Epithelial cell of prostate (primary cell): ENCODE measurements around the gene HERC5.
"Not testable (repeated sequence)": the region's sequence is repeated elsewhere in the genome, so short reads cannot be mapped to it uniquely, and the experiment has no call there.

Experiments used
- DNase-seq: peaks from one replicate; pipeline ENCODE4 v3.0.0-alpha.2; 2011; ENCODE audit warnings: low read depth, low spot score
- H3K27ac ChIP-seq: fragments of 450-650 bp; 2 replicates; pipeline ENCODE4 v1.5.1; 2017; ENCODE audit warnings: mild to moderate bottlenecking

The HERC5 gene

DNA sequence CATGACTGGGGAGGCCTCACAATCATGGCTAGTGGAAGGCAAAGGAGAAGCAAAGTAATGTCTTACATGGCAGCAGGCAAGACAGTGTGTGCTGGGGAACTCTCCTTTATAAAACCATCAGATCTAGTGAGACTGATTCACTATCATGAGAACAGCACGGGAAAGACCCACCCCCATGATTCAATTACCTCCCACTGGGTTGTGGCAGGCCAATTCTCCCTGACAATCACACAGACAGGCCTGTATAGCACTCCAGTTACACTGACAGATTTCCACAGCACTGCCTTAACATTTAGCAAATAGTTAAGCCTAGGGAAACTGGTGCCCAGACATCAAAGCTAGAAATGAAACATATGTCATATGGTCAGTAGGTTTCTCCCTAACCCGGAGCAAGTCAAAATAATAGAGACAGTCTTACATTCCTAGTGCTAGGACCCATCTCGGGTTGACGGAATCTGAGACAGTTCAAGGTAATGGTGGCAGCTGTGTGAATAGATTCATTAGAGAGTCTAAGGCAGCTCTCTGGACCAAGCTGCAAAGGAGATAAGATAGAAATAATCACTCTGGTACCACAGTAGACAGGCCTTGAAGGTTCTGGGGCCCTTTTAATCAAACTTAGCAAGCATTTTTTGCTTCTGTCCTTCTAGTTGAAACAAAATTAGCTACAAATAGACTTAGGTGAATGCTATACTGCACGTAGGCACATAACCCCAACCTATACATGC is 9.4 kb upstream of the HERC5 start:
- H3K27ac ChIP-seq, result peak overlapping the region; percentile 8
- no peak for DNase-seq

DNA sequence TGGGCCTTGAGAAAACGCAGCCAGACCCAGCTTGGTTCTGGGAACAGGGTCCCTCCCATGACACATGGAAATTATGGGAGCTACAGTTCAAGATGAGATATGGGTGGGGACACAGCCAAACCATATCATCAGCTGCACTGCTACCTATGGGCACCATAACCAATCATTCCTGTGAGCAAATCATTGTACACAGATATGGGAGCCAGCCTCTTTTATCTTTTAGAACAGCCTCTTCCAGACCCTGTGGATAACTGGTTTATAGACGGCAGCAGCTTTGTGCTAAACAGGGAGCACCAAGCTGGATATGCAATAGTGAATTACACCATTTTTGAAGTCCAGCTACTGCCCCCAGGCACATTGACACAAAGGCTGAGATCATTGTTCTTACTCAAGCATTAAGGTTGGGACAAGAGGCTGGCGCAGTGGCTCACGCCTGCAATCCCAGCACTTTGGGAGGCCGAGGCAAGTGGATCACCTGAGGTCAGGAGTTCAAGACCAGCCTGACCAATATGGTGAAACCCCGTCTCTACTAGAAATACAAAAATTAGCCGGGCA is 8.6 kb upstream of the HERC5 start:
- H3K27ac ChIP-seq, DNase-seq: not testable (repeated sequence)

DNA sequence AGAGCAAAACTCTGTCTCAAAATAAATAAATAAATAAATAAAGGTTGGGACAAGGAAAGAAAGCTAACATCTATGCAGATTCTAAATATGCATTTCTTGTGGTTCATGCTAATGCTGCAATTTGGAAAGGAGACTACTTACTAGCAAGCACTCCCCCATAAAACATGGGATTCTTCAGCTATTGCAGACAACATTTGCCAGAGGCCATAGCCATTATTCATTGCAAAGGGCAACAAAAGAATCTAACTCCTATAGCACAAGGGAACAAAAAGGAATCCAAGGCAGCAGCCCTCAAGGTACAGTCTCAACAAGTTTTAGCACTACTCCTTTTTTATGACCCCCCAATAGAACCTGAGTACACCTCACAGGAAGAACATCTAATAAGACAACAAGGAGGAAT is 8.0 kb upstream of the HERC5 start:
- no peak overlapping the region for H3K27ac ChIP-seq
- DNase-seq, result no peak

DNA sequence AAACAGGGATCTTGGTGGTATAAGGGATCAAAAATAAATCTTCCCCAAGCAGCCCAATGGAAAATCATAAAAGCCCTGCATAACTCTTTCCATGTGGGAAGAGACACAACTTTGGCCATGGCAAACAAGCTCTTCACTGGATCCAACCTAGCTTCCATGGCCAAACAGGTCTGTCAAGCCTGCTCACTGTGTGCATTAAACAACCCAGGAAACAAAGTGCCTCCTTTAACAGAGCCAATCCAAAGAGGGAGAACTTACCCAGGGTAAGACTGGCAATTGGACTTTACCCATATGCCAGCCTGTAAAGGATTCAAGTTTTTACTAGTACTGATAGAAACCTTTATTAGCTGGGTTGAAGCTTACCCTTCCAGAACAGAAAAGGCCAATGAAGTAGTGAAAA is 7.6 kb upstream of the HERC5 start:
- no peak for DNase-seq
- H3K27ac ChIP-seq, result no peak overlapping the region

DNA sequence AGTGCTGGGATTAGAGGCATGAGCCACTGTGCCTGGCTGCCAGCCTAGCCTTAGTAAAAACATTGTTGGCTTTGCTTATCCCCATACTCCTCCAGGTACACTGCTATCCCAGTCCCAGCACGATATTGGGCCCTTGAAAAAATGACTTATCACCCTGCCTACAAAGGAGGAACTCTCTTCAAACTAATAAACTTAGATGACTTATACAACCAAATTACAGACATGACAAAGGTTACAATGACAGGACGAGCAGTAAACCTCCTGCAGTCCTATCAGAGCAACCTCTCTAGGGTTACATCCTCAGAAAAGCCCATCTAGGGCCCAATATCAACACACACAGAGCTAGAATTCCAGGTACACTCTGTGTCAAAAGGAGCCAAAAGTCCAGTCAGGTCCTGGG is 5.7 kb upstream of the HERC5 start:
- no peak overlapping the region for H3K27ac ChIP-seq

DNA sequence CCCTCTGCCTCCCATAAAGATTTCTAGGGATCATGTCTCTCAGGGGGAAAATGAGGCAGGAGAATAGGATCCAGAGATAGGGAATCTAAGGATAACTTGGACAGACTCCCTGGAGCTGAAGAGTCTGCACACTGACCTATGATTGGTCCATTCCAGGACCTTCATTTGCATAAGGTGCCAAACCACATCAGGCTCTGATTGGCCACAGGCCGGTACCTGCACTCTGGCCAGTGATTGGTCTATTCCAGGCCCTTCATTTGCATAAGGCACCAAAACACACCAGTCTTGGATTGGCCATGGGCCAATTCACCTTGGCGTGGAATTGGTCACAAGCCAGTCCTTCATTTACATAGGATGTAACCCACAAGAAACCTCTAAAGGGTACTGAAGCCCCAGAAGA is 4.0 kb upstream of the HERC5 start:
- DNase-seq, result no peak
- no peak overlapping the region for H3K27ac ChIP-seq

More for the DNA sequence above, 5.7 kb upstream of the HERC5 start:
- DNase-seq, result no peak

DNA sequence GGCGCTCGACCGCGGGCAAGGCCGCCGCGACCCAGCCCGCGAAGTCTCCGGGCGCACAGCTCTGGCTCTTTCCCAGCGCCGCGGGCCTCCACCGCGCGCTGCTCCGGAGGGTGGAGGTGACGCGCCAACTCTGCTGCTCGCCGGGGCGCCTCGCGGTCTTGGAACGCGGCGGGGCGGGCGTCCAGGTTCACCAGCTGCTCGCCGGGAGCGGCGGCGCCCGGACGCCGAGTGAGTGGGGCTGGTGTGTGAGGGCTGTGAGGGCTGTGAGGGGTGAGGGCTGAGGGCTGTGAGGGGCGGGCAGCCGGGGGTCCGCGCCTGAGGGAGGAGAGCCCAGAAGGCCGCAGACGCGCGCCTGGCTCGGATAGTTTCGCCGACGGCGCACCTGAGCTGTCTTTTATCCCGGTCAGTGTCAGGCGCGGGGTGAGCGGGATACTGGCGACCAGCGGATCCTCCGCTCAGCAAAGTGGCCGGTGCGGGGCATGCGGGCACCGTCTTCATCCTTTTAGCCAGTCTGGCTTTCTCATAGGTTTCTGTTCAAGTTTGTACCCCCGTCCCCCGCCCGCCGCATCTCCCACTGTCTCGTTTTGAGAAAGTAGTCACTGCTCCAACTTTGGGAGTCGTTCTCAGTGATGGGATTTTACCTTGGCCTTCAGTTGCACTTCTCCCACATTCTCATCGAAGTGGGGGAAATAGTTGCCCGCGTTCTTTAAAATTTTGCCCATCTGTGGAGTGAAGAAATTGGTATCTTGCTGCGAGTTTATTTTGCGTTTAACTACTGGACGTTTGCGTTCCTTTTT is 586 bp downstream of the HERC5 start:
- no peak for DNase-seq
- H3K27ac ChIP-seq, result no peak overlapping the region

DNA sequence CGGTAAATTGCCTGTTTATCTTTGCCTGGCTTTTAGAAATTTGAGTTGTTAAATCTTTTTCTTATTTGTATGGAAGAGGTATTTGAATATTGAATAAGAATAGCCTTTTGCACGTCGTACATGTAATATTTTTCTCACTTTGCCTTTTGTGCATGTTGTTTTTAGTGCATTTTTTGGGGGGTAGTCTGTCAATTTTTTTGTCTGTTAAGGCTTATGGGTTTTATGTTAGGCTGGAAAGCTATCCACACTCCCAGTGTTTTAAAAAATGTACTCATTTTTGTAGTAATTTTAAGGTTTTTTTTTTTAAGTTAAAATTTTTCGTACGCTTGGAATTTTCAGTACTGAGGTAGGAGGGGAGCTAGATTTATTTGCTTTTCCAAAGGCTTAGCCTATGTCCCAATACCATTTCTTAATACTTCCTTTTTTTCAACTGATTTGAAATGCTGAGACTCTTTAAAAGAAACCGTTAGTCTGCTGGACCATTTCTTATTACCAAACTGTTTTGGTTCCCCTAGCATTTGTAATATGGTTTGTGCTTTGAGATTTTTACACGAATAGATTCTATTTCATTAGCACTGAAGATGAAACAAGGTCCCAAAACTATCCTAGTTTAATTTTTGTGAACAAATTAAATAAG is 1.3 kb downstream of the HERC5 start:
- no peak for DNase-seq
- H3K27ac ChIP-seq, result no peak overlapping the region

DNA sequence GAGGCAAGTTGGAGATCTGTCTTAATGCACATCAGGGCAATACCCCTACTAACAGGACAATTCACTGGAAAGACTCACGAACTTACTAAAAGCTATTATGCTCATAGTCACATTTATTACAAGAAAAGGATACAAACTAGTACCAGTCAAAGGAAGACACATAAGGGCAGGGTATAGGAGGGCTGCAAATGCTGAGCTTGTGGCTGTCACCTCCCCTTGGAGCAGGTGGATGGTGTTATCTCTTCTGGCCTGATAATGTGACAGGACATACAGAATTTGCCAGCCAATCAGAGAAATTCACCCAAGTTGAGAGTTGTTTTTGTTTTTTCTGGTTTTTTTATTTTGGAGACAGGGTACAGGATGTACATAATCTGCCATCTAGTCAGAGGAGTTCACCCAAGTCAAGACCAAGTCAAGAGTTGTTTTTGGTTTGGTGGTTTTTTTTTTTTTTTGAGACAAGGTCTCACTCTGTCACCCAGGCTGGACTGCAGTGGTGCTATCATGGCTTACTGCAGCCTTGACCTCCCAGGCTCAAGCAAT is 8.8 kb downstream of the HERC5 start:
- no peak overlapping the region for H3K27ac ChIP-seq
- DNase-seq, result no peak

DNA sequence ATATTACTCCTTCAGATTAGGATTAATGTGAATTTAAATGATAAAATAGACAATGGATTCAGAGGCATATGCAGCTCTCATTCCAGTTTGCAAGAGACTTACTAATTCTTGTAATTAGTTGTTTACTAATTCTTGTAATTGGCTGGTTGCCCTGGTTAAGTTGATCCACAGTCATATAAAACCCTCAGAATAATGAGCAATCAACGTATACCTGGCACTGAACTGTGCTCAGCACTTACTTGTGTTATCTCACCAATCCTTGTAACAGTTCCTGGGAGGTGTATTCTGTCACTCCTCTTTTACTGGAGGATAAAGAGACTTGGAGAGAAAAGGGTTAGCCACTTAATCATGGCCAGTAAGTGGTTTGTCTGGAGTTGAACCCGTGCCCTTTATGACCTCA is 10.5 kb downstream of the HERC5 start:
- no peak overlapping the region for H3K27ac ChIP-seq
- no peak for DNase-seq

DNA sequence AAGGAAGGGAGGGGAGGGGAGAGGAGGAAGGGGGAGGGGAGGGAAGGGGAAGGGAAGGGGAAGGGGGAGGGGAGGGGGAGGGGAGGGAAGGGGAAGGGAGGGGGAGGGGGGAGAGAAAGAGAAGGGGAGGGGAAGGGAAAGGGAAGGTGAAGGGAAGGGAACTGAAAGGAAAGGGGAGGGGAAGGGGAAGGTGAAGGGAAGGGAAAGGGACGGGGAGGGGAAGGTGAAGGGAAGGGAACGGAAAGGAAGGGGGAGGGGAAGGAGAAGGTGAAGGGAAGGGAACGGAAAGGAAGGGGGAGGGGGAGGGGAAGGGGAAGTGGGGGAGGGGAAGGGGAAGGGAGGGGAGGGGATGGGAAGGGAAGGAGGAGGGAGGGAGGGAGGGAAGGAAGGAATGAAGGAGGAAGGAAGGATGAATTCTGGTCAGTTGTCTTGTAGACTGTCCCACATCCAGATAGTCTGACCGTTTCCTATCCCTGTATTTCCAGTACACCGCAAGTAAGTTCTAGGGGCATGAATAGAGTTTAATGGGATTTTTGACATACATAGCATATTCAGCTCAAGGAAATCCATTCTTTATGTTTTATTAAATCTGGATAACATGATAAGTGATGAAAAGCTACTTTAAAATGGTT is 20.4 kb downstream of the HERC5 start:
- H3K27ac ChIP-seq, result no peak overlapping the region

DNA sequence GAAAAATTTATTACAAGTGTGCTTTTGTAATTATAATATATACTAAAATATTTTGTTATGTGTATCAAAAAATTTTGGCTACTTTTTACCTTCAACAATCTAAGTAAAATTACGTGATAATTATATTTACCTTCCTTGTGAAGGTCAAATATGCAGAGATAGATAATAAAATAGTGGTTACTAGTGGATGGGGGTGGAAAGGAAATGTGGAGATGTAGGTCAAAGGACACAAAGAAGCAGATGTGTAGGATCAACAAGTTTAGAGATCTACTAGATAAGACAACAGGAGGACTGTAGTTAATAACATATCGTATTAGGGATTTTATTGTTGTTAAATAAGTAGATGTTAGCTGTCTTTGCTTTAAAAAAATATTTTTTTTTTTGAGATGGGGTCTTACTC is 21.3 kb downstream of the HERC5 start:
- H3K27ac ChIP-seq, result no peak overlapping the region
- DNase-seq, result no peak

More for the DNA sequence above, 20.4 kb downstream of the HERC5 start:
- no peak for DNase-seq

DNA sequence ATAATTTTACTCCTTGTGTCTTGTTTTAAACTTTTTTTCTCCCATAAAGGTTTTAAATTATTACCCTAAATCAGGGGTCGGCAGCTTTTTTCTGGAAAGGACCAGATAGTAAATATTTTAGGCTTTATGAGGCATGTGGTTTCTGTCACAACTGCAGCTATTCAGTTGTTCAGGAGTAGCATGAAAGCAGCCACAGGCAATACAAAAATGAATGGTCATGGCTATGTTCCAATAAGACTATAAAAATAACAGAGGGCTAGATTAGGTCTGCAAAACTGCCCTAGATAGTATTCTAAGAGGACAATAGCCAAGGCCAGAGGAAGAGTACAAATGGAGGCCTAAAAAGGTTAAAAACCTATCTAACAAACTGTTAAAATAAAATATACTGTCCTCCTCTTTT is 24.6 kb downstream of the HERC5 start:
- no peak overlapping the region for H3K27ac ChIP-seq
- no peak for DNase-seq

DNA sequence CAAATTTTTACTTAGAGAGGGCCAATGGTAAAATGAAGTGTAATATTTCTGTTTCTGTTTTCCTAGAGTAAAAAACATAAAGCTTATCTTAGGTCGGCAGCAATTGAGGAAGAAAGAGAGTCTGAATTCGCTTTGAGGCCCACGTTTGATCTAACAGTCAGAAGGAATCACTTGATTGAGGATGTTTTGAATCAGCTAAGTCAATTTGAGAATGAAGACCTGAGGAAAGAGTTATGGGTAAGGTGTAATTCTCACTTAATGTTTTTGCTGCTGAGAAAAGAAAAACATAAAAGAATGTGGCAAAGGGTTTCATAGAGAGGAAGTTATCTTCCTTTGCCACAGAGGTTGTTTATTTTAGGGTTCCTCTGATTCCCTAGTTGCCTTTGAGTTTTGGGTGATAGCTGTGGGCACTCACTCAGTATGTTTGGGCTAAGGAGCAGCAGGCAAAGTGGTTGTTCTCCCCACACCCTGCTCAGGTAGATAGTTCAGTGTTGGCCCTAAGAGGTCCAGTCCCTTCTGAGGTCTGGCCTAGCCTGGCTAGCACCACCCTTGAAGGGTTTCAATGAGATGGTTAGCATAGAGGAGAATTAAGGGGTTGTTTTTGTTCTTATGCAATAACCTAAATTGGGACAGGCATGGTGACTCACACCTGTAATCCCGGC is 32.3 kb downstream of the HERC5 start:
- no peak for DNase-seq
- H3K27ac ChIP-seq, result no peak overlapping the region

DNA sequence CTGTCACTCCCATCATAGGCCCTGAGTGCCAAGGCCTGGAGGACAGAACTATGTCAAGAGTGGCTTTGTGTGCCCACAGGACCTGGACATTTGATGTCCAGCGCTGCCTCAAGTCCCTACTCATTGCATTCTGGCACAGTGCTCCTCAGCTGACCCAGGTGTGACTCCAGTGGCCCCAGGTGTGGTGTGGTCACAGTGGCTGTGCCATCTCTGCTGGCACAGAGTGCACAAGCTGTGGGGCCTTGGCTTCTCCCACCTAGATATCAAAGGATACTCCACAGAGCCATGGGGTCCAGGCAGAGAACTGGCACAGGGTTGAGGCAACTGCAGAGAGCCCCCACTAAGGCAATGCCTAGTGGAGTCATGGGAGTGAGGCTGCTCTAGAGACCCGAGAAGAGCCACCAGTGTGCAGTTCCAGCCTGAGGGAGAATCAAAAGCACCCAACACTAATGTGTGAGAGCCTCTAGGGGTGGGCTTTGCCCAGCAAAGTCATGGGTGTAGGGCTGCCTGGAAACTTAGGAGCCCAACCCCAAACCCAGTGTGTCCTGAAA is 41.0 kb downstream of the HERC5 start:
- no peak for DNase-seq
- H3K27ac ChIP-seq, result no peak overlapping the region

DNA sequence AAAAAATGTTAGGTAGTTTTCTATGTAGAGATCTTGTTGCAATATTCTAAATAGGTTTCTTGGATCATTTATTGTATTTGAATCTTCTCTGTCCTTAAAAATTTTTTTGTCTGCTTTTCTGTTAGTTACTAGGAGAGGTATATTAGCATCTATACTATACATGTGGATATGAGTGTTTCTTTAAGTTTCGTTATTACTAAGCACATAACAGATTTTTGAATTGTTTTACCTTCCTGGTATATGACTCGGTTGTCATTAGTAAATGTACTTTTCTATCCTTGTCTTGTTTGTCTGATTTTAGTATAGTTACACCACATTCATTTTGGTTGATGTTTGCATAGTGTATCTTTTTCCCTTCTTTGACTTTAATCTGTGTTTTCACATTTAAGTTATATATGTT is 46.4 kb downstream of the HERC5 start:
- no peak overlapping the region for H3K27ac ChIP-seq
- DNase-seq, result no peak

DNA sequence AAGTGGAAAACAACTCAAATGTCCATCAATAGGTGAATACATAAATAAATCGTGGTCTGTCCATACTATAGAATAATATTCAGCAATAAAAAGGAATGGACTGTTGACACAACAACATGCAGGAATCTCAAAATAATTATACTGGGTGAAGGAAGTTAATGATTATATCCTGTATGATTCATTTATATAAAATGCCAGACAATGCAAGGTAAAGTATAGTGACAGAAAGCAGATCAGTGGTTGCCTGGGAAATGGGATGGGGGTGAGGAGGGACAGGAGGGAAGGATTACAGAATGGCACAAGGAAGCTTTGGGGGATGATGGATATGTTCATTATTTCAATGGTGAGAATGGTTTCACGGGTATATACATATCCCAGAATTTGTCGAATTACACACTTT is 54.3 kb downstream of the HERC5 start:
- H3K27ac ChIP-seq, result no peak overlapping the region
- no peak for DNase-seq

DNA sequence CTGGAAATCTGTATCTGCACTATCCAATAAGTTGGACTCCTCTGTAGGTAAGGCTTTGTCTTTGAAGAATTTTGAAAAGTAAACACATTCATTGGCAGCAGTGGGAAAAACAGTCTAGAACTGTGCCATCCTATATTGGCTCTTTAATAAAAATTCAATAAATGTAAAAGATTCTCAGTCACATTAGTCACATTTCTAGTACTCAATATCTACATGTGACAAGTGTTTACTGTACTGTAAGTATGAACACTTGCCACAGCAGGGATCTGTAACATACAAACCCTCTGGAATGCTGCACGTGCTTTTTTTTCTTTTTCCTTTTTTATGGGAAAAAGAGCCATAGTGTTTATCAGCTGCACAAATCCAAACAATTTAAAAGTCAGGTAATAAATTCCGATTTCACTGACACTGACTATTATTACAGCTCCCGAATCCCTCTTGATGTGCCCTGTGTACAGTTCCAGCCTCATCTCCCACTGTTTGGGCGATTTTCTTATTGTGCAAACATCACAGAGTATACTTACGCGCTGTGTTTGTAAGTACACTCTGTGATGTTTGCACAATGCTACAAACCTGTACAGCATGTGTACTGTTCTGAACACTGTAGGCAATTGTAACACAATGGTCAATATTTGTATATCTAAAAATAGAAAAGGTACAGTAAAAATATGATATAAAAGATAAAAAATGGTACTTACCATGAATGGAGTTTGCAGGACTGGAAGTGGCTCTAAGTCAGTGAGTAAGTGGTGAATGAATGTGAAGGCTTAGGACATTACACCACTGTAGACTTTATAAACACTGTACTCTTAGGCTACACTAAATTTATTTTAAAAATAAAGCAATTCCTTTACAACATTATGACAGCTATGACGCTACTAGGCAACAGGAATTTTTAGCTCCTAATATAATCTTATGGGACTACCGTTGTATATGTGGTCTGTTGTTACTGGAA is 57.9 kb downstream of the HERC5 start:
- no peak overlapping the region for H3K27ac ChIP-seq
- no peak for DNase-seq
